Retinal pigment epithelial cell (primary cell): Measurements from ENCODE around the gene PLCB1.

Source experiments
- DNase-seq: peaks from one replicate; pipeline ENCODE4 v3.0.0-alpha.2; 2010; ENCODE audit warnings: low read depth
- H3K4me3 ChIP-seq: 2 replicates; pipeline ENCODE4 v1.5.1; 2011; ENCODE audit warnings: mild to moderate bottlenecking, low read length, control low read depth, moderate library complexity
- CTCF ChIP-seq: conservative IDR thresholded peaks from 2 replicates; pipeline ENCODE4 v1.5.1; 2011; ENCODE audit warnings: low read depth, low read length, control low read depth, inconsistent platforms

The PLCB1 gene

GRCh38 chr20:8118760-8119159, 13.3 kb upstream of the PLCB1 start:
- no peak overlapping the region for H3K4me3 ChIP-seq
- TF ChIP-seq CTCF, result no peak
- no peak for DNase-seq

DNA sequence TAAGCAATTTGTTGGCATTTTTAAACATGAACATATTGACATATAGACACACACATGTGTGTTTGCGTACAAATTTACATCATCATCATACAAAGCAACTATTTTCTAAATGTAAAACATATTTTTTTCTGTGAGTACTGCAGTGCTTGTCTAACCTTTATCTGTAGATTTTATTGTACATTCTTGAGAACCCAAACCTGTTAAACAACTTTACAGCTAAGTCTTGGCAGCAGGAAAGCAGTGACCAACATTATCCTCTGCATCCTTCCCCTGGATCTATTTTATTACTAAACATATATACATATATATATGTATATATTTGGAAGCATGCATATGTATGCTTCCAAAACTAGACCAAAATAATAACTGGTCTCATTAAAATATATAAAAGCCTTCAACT, 10.4 kb upstream of the PLCB1 start:
- TF ChIP-seq CTCF, result no peak
- DNase-seq, result no peak
- H3K4me3 ChIP-seq, result no peak overlapping the region

DNA sequence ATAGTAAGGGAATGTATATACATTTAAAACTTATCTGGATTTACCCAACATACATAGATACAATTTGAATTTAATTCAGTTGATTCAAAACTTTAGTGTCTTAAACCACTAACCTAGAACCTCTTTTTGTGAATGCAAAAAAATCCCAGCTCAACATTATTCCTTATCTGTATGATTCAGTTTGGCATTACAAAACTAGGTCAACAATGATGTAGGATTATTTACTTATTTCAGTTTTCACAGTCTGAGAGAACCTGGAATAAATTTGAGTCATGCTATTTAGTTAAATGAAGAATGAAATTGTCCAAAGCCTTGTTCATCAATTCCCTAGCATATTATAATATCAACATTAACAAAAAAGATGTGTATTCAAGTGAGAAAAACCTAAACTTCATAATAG, 7.4 kb upstream of the PLCB1 start:
- TF ChIP-seq CTCF, result no peak
- no peak overlapping the region for H3K4me3 ChIP-seq
- no peak for DNase-seq

- TF ChIP-seq CTCF, result no peak
- H3K4me3 ChIP-seq, result no peak overlapping the region
- DNase-seq, result no peak
These were observed 5.9 kb upstream of the PLCB1 start for GRCh38 chr20:8126181-8126580.

DNA sequence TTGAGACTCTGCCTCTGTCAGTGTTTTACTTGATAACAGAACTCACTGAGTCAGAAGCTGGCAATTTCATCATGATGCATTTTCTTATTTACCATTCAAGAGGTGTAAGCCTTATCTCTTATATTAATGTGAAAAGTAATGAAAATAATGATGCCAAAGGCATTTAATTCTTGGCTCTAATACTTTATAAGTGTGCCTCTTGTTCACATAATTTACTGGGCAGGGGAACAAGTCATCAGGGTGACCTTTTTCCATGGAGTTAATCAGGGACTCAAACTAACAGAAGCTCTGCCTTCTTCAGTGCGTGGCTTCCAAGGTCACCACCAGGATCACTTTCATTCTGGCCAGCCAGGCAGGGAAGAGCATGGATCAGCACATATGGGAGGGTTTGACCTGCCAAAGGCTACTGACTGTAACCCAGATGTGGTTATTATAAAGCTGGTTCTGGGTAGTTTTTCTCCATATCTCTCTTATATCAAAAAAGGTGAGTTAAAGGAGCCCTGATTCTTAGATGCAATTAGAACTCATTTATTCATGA, 5.2 kb upstream of the PLCB1 start:
- TF ChIP-seq CTCF, result no peak
- H3K4me3 ChIP-seq, result no peak overlapping the region
- DNase-seq, result no peak

DNA sequence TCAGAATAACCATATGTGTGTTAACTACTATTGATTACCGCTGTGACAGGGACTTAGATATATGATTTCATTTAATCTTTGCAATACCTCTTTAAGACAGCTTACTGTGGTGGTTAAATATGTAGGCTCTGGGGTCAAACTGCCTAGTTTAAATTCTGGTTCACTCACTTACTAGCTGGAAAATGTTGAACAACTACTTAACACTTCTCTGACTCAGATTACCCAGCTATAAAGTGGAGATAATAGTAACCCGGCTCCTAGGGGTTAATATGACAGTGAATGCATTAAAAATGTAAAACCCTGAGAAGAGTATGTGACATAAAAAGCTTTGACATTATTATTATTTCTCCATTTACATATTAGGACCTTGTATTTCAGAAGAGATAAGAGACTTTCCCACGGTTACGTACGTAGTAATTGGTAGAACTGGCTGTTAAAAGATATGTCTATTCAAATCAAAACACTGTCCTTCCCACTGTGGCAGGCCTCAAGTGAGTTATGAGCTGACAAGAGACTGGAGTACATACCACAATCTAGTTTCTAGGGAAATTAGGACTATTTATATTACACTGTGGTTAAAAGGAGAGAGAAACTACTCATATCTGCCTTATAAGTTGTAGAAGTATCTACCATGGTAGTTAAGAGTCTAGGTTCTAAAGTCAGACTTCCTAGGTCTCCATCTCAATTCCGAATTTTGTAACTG, 4.4 kb upstream of the PLCB1 start:
- no peak for DNase-seq

More for the DNA sequence above, 4.4 kb upstream of the PLCB1 start:
- TF ChIP-seq CTCF, result no peak
- H3K4me3 ChIP-seq, result no peak overlapping the region
